ENCODE data around the gene MMP2. TPM values are rescaled to one million over a fixed set of nuclear protein-coding genes. Genes with fewer than 3 reads are reported as not detected.
A peak's percentile ranks its signal among the peaks of the same experiment; 100 is the strongest.

The MMP2 gene
- total and polyA plus RNA-seq, 2 of the 8 experiments (the other 6 are each of a cell fraction or from before 2014, with no cell fraction given) = 33.6 to 58.2 TPM

DNA sequence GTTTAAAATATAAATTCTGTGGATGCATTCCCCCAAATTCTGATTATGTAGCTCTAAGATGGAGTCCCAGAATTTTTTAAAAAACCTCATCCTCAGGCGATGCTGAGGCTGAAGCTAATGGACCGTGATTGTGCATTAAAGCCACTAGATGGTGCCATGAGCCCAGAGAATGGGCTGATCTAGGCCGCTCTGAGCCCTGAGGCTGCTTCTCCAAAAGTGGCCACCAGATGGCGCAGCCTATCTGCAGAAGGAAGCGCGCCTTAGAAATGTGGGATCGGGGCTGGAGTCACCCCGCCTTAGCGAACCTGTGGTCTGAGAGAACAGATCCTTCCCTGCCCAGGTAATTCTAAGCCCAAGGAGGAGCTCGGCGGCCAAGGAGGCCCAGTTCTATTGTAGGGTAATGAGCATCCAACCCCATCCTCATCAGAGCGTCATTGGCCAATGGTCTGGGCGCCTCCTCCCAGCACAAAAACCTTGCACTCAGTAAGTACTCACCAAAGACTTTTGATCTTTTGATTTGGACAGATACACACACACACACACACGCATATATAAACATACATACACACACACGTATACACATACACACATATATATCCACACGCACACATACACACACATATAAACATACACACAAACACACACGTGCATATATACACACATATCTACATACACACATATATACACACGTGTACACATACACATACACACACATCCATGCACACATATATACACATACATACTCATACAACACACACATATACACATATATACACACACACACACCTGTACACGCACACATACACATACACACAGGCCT lies 13.7 kb upstream of the MMP2 start (continued):
- TF ChIP-seq CTCF (IDR thresholded peaks at IDR 0.05; ENCODE audit: control extremely low read depth in 1 of 3, insufficient read depth in 1 of 3, low read depth in 1 of 3, low read length in 3 of 3) = peak; percentile 85 to 100 (median 99)
- TF ChIP-seq CTBP2 (IDR thresholded peaks at IDR 0.05; ENCODE audit: borderline replicate concordance, insufficient read depth, insufficient read length, low read length) = no peak
- TF ChIP-seq TAF7 (optimal IDR thresholded peaks at IDR 0.05; ENCODE audit: borderline replicate concordance, low read depth, low read length) = no peak
- TF ChIP-seq HDAC6 (IDR thresholded peaks at IDR 0.05; ENCODE audit: low read depth, low read length) = no peak
- TF ChIP-seq YY1 (IDR thresholded peaks at IDR 0.05; ENCODE audit: low read depth, low read length) = peak; percentile 36; the same call in 1 of the 2 replicates
- TF ChIP-seq ZNF274 (IDR thresholded peaks at IDR 0.05; ENCODE audit: borderline replicate concordance, extremely low read depth, low read length) = no peak
- no peak for TF ChIP-seq SRF (IDR thresholded peaks at IDR 0.05; ENCODE audit: low read depth, low read length)
- TF ChIP-seq TBP (IDR thresholded peaks at IDR 0.05; ENCODE audit: low read depth, low read length) = no peak
- TF ChIP-seq RBBP5 (IDR thresholded peaks at IDR 0.05; ENCODE audit: borderline replicate concordance, low read depth, low read length) = no peak
